ENCODE measurements around the gene GRIN2C.

DNA sequence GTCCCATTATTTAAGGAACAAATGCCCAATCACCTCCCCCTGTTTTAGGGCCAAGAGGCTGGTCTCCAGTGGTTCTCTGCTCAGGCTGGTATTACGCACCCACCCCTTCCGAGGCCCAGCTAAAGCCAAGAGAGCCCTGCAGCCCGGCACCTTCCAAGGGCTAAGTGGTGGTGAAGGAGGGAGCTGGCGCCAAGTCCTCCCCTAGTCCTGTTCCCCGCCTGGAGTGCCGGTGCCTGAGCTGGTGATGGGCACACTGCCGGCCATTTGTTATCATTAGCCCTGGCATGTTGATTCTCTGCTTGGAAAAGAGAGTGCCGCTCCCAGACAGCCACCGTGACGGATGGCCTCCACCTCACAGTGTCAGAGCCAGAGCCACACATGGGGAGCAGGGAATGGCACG is 31.9 kb downstream of the GRIN2C start:
- no peak for TF ChIP-seq POLR2A (IDR thresholded peaks at IDR 0.05)
- TF ChIP-seq, protein P1, sequence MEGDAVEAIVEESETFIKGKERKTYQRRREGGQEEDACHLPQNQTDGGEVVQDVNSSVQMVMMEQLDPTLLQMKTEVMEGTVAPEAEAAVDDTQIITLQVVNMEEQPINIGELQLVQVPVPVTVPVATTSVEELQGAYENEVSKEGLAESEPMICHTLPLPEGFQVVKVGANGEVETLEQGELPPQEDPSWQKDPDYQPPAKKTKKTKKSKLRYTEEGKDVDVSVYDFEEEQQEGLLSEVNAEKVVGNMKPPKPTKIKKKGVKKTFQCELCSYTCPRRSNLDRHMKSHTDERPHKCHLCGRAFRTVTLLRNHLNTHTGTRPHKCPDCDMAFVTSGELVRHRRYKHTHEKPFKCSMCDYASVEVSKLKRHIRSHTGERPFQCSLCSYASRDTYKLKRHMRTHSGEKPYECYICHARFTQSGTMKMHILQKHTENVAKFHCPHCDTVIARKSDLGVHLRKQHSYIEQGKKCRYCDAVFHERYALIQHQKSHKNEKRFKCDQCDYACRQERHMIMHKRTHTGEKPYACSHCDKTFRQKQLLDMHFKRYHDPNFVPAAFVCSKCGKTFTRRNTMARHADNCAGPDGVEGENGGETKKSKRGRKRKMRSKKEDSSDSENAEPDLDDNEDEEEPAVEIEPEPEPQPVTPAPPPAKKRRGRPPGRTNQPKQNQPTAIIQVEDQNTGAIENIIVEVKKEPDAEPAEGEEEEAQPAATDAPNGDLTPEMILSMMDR (IDR thresholded peaks at IDR 0.05): no peak
- TF ChIP-seq EP300 (IDR thresholded peaks at IDR 0.05): no peak
- TF ChIP-seq POLR2AphosphoS5 (IDR thresholded peaks at IDR 0.05): no peak

Data from sigmoid colon (tissue), 4 donors.